DLD1 (cell line): ENCODE results near the gene HDAC4.

Source experiments
- in situ Hi-C: cut with HindIII; loops from 2 replicates; pipeline ENCODE4 v1.10.0; 2017; ENCODE audit warnings: low sequenced_read_pairs

The HDAC4 gene

DNA sequence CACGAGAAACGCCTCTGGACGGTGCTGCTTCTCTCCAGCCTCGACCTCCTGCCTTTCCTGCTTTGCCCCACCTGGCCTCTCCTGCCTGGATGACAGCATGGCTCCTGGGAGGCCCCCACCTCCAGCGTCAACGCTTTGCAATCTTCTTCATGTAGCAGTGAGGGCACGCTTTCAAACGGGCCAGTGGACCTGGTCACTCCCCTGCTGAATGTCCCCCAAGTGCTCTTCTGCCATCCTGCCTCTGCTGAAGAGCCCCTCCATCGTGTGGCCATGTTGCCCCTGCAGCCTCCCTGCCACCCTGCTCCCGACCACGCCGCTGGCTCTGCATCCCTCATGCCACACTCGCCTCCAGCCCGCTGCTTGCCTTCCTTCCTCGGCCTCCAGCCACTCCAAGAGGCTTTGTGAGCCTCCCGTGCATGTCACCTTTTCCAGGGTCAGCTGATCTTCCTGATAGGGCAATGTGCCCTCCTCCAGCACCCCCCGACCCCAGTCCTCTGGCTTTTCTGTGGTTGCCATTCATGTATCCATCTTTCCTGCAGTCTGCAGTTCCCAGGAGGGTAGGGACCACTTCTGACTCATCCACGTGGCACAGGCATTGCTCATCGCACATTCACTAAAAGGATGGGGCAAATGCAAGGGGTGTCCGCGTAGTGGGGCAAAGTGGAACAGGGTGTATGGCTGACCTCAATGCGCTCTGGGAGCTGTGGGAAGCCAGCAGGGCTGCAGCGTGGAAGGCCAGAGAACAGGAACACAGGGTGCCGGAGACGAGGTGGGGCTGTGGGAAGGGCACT lies 284.2 kb downstream of the HDAC4 start:
- in situ Hi-C loops: no loop called here

DNA sequence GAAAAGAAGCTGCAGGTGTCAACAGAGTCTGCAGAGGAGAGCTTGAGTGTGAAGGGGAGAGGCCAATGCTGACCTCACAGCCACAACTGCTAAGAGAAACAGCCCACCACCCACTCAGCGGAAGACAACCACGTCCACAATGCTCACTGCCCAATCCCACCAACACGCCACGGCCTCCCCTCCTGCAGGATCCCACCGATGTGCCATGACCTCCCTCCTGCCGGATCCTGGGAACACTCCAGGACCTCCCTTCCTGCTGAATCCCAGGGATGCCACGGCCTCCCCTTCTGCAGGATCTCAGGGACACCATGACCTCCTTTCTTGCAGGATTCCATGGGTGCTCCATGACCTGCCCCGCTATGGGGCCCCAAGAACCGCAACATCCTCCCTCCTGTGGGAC lies 285.2 kb downstream of the HDAC4 start:
- in situ Hi-C loops: no loop called here

DNA sequence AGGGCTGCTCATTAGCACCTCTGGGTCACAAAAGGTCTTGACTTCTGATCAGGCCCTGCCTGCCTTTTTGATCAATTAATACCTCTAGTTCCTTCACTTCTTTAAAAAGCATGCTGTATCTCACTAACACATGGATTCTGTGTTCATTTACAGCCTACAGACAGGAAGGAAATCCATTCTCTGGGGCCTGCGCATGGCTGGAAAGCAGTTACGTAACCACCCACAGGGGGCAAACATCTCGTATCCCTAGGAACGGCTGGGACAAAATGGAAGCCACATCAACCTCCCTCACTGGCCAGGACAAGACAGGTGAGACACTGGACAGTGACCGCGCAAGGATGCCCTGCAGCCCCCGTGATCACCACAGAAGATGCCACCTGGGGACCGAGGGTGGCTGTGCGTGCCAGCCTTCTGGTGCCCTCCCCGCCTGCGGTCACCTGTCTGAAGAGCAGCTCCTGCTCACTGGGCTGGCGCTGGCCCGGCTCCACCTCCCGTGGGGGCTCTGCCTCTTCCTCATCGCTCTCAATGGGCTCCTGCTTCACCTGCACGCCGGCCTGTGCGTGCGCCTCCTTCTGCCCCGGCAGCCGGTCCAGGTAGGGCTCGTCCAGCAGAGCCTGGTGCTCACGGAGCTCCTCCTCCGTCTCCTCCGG lies 286.1 kb downstream of the HDAC4 start:
- in situ Hi-C loops: no loop called here

DNA sequence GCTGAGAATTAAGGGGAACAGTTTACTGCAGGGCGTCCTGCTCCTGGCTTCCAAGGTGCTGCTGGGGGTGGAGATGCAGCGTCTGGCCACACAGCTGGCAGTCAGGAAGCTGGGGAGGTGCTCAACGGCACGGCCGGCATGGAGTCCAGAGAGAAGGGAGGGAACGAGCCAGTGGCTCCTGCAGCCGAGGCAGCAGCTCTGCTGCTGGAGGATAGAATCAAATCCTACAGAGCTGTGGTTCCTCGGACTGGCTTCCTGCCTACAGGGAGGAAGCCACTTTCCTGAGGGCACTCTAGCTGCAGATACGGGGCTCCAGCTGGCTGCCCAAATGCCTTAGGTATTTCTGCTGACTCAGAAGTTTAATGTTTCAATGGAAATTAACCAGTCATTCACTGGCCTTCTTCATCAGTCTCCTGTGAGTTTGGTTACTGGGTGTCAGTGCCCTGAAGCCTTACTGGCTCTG lies 286.7 kb downstream of the HDAC4 start:
- in situ Hi-C loops: no loop called here

DNA sequence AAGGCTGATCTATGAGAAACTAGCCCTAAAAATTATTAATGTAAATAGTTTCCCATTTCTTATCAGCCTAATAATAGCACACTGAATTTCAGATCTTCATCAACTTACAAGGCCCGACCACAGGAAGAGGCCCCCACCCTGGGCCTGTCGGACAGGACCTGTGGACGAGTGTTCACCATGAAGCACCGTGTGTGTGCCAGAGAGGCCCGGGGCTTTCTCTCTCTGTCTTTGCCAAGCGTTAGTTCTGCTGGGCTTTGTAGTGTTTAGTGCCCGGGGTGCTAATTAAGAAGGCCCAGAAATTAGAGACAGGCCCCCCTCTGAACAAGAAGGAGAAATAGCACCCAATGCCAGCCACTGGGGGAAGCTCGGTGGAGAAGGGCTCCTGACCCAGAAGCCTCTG lies 287.2 kb downstream of the HDAC4 start:
- in situ Hi-C loops: no loop called here

DNA sequence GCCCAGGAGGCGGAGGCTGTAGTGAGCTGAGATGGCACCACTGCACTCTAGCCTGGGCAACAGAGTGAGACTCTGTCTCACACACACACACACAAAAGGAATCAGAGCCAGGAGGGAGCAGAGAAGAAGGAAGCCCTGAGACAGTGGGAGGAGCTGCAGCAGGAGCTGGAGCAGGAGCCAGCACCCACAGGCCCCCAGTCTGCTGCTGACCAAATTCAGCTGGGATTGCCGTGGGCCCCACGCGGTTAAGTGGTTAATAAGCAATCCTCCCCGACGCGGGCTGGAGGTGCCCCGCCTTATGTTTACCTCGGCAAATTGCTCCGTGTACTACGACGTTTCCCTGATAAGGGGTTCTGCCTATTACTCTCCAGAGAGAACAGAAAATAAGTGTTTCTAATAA lies 287.6 kb downstream of the HDAC4 start:
- in situ Hi-C loops: no loop called here

DNA sequence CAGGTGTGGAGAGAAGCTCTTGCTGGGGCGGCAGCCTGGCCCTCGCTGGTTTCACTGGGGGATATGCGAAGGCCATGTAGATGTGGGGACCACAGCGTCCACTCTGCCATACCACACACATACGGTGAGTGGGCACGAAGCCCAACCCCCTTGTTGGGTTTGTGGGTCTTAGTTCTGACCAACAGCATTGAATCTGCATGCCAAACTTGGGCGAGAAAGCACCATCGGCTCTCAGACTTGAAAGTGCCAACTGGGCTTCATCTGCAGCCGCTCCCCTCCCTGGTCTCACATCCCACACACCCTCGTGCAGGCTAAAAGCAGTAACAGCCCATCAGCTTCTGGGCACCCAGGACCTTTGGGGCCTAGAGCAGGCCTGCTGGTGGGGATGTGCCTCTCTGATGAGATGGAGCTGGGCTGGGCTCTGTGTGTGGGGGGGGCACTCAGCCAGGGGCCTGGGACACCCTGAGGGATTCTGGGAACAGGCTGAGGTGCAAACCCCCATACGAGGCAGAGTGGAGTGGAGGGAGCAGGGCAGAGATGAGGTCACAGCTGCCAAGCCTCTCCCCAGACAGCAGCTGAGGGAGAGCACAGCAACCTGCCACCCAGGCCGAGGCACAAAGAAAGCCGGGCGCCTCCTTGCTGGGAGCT lies 288.6 kb downstream of the HDAC4 start:
- in situ Hi-C loops: no loop called here

DNA sequence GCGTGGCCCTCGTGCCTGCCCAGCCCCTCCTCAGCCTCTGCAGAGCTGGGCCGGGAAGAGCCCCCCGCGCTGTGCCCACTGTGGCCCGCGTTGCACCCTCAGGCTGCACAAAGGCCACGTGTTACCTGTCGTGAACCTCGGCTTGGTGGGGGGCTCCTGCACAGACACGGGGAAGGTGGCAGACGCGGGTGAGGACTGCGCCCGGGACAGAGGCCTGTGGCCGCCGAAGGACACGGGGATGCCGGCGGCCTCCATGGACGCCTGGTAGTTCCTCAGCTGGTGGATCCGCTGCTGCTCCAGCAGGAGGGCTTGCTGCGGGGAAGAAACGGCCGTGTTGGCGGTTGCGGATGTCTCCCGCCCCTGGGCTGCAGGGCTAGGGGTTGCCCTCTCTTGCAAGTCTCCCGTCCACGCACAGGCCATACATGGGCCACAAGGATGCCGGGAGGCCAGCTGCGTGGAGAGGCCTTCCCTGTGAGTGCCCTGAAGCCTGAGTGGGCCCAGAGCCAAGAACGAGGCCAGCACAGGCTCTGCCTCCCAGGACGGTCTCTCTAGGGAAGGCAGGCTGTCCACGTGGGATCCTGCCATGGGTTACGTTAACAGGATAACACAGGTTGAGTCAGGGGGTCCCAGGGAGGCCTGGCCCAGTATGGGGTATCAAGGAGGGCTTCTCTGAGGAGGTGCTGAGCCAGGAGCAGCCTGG lies 289.3 kb downstream of the HDAC4 start:
- in situ Hi-C loops: no loop called here

DNA sequence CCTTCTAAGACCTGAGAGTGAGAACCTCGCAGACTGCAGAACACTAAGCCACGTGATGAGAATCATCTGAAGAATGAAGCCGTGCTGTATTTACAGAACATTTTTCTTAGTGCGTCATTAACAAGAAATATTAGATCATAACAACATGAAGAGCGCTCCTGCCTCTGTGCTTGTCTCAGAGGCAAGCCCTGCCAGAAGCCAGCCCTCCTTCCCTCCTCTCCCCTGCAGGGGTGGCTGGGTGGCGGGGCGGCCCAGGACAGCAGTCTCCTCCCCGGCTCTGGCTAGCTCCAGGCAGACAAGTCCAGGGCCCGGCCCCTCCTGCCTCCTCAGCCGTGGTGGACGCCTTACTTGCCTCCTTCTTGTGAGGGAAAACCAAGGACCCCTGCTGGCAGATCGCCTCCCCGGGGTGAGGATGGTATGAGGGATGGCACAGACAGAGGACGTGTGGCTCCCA lies 290.2 kb downstream of the HDAC4 start:
- in situ Hi-C loops: no loop called here

DNA sequence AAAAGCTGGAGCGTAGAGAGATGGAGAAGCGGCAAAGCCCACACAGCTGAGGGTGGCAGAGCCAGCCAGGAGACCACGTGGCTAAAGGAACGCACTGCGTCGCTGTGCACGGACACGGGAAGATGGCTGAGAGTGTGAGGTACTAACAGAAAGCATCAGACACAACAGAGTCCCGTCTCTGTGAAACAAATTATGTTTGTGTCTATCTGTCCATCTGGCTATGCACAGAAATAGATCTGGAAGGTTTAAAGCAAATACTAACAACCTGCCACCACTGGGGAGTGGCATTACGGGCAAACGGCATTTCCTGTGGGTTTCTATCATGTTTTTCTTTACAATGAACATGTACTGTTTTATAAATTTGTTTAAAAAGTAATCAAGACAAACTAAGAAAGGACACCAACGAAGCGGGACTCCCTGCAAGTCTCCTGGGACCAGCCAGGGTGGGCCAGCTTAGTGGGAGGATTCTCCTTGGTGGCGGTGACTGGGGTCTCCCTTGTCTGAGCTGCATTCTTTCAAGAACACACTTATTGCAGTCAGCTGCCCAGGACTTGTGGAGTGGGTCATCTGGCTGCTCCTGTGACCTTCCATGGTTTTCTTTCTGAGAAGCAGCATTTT lies 290.8 kb downstream of the HDAC4 start:
- in situ Hi-C loops: no loop called here

DNA sequence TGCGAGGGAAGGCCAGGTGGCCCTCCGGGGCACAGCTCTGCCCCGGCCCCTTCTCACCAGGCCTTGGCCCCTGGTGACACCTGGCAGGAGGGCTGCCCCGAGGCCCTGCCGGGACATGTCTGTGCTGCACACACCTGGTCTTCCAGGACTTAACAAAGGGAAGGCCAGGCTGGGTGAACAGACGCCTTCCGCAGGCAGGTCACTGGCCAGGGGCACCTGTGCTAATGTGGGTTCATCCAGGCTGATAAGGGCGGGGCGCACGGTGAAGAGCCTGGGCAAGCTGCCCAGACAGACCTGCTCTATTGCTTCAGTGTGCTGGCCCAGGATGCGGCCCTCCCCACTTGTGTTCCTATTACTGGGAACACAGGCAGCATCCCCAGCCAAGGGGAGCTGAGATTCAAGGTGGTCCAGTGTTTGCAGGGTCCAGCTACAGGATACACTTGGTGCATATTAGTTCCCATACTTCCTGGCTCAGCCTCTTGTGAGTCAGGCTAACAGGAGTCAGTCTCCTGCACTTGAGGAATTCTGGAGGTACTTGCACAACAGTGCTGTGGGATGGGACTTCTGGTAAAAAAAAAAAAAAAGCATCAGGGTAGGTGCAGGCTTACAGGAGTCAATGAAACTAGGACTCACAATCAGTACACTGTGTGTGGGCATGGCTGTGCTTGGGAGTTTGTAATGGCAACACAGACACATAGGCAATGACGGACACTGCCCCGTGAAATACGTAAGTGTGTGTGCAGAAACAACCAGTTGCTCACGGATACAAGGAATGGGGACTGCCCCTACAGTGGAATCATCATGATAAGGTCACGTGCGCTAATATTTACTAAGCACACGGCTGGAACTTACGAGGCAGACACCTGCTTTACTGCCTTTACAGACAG lies 291.5 kb downstream of the HDAC4 start:
- in situ Hi-C loops: no loop called here

DNA sequence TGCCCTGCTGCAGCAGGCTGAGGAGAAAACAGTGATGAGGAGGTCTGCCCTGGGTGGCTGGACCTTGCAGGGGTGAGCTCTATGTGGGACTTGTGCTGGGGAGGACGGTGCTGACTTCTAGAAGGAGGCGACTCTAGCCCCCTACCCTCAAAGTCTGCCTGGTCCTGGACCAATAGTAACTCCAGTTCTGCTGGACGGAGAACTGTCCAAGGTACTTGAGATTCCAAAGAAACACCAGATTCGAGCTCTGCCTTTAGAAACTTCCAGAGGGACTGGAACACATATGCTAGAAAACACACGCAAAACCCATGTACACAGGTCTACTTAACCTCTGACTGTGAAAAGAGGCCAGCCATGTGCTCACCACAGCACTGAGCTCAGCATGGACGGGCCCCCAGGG lies 292.4 kb downstream of the HDAC4 start:
- in situ Hi-C loops: no loop called here

DNA sequence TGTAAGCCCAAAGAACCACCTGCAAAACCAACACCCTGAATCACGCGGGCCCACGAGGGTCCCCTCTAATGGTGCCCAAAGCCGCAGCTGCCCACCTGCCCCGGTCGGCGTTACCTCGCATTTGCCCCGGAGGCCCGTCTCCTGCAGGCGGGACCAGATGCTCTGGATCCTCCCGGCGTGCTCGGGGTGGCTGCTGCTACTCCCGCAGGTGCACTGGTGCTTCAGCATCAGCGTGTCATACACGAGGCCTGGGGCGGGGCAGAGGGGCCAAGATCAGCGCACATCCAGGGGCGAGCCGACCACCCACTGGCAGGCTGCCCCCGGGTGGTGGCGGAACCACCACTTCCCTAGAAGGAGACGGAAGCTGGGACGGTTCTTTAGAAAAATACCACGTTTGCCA lies 292.9 kb downstream of the HDAC4 start:
- in situ Hi-C loops: no loop called here

DNA sequence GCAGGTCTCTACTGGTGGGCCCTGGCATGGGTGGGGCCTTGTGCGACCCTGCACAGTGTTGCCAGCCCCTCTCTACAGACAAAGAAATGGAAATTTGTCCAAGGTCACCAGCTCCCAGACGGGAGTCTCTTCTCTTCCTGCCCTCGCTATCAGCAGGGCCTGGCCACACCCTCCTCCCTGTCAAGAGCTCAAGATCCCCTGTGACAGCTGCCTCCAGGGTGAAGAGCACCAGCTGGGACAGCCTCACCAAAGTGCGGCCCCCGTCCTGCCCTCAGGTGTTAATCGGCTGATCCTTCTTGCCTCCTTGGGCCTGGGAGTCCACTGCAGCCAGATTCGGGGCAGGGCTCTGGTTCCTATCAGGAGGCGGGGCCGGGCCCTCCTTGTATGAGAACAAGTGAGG lies 293.9 kb downstream of the HDAC4 start:
- in situ Hi-C loops: no loop called here

DNA sequence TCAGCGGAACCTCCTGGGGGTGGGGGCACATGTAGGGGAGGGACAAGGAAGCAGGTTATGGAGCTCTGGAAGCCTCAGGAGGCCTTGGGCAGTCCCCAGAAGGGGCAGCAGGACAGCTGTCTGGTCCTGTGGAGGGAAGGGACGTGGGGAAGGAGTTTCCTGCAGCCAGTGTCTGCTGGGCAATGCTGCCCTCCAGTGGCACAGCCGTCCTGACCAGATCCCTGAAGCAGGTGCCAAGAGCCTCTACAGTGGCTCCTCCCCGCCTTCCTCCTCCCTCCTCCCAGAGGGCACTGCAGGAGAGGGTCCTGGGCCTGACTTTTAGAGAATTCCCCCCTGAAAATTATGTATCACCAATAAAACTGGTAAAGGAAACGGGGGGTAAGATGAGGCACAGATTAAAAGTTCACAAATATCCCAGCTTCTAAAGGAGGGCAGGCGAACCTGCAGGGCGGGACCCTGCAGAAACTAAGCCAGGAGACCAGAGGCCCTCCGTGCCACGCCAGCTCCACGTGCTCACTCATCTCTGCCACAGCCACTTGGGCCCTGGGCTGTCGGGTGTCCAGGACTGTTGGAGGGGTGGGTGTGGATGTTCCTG lies 294.4 kb downstream of the HDAC4 start:
- in situ Hi-C loops: no loop called here

DNA sequence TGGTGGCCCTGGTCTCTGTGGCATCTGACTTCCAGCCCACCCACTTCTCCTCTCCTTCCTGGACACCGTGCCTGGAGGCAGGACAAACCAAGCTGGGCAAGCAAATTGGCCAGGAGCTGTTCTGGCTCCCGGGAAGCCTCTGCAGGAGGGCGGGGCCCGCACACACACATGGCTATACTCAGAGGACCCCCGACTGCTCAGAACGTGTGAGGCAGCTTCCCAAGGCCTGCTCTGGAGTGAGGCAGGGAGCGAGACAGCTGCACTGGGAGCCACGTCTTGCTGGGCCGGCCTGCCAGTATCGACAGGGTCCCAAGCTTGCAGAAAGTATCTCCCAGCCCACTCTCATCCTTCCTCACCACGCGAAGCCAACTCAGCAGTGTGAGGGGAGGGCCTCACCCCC lies 295.6 kb downstream of the HDAC4 start:
- in situ Hi-C loops: no loop called here

DNA sequence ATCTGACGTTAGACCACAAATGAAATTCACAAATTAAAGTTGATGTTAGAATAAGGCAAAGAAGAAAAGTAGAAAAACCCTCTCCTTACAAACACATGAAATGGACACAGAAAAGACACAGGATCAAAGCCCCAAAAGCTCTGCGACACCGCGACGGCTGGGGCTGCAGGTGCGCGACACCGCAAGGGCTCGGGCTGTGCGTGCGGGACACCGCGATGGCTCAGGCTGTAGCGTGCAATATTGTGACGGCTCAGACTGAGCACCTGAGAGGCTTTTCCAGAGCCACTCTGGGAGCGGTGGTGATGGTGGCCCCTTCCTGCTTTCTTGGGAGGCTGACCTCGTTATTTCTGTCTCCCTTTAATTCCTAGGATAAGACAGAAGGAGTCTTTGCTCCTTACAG lies 296.0 kb downstream of the HDAC4 start:
- in situ Hi-C loops: no loop called here

DNA sequence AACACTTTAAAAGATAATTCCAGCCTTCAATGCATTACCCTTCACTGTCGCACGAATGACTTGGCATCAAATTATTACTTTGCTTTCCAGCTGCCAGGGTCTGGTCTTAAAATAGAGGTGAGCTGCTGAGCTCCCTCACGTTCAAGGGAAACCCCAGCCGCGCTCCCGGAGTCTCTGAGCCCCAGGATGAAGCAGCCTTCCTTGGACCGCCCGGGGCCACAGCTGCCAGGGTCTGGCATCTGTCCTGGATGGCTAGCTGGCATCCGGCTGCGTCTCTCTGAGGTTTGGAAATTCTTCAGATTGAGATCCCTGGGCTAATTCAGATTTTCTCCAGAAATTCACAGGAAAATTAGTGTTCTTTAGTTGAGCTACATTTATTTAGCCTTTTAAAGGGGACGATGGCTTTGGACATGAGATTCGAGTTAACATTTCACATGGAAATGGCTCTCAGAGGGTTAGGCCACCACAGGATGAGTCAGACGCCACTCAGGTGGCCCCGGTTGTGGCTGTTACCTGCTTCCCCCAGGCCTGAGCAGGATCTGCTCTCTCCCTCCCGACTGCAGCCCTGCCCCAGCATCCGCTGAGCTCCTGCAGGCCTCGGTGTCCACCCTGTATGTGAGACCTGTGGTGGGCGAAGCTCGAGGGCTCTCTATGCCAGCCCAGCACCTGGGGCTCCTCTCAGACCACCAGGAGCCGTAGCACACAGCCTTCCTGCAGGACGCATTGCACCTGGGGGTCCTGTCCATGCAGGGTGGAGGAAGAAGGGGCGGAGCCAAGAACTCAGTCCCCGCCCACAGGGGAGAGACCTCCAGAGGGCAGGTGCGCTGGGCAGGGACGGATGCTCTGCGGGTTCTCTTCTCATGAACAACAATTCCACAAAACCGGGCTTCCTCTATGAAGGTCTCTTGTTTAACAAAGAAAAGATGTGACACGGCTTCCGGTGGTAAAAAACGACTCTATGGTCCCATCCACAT lies 297.4 kb downstream of the HDAC4 start:
- in situ Hi-C loops: no loop called here
